HG03064 (cell line): ENCODE results near the gene AANAT.

Source experiments
- ATAC-seq: cut with Tn5 transposase; IDR thresholded peaks from one replicate; pipeline ENCODE4 v1.9.1; 2021; ENCODE audit warnings: low read depth; ENCODE audit not compliant: unreplicated experiment

AANAT gene

GRCh38 chr17:76467809-76468633, 618 bp downstream of the AANAT start:
- ATAC-seq = no peak

DNA sequence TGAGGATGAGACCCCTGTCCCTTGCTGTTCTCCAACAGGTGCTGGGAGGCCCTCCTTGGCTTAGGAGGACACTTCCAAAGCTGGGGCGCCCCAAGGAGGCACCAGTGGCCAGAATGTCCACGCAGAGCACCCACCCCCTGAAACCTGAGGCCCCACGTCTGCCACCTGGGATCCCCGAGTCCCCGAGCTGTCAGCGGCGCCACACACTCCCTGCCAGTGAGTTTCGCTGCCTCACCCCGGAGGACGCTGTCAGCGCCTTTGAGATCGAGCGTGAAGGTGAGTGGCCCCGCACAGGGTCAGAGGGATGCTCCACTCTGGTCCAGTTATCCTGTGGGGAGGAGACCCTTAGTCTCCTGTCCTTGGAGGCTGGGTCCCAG, 1.2 kb downstream of the AANAT start:
- ATAC-seq = no peak

GRCh38 chr17:76469076-76469990, 1.9 kb downstream of the AANAT start:
- ATAC-seq = no peak

- ATAC-seq = no peak
Observed at GRCh38 chr17:76469991-76470739, 2.8 kb downstream of the AANAT start.

- no peak for ATAC-seq
Observed at GRCh38 chr17:76471498-76472257, 4.3 kb downstream of the AANAT start.

GRCh38 chr17:76472258-76472645, 4.8 kb downstream of the AANAT start:
- no peak for ATAC-seq

GRCh38 chr17:76472726-76473125, 5.3 kb downstream of the AANAT start:
- no peak for ATAC-seq

DNA sequence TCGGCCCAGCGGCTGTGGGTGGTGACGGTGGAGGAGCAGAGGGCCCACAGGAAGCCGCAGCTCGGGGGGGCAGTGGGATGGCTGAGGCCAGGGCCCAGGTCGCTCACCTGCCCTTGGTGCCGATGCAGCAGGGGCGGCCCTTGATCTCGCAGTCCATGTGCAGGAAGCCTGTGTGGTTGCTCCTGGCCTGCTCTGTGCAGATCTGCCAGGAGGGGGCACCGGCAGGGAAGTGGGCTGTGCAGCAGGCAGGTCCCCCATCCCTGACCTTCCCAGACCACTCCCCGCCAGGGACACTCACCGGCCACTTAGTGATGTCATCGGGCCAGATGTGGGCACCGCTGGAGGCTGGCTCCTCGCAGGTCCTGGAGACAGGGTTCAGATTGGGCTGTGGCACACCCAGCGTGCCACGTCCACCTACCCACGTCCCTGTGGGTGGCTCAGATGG, 6.2 kb downstream of the AANAT start:
- ATAC-seq = no peak

DNA sequence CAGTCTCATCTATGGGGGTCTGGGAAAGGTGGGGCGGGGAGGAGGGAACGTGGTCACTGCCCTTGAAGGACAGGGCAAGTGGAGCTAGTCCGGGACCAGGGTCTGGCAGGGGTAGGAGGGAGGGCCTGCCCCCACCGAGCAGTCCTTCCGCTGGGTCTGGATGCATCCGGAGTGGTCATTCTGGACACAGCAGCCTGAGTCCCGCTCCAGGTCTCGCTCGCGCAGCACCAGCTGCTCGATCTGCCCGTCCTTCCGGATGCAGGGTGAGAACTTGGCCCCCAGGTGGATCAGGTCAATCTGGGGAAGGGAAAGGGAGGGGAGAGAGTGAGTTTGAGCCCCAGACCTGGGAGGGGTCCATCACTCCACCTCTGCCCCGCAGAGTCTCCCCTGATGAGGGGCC, 6.8 kb downstream of the AANAT start:
- ATAC-seq = no peak

GRCh38 chr17:76474894-76475293, 7.5 kb downstream of the AANAT start:
- ATAC-seq = no peak

- ATAC-seq = no peak
Observed at GRCh38 chr17:76475302-76475701, 7.9 kb downstream of the AANAT start.

DNA sequence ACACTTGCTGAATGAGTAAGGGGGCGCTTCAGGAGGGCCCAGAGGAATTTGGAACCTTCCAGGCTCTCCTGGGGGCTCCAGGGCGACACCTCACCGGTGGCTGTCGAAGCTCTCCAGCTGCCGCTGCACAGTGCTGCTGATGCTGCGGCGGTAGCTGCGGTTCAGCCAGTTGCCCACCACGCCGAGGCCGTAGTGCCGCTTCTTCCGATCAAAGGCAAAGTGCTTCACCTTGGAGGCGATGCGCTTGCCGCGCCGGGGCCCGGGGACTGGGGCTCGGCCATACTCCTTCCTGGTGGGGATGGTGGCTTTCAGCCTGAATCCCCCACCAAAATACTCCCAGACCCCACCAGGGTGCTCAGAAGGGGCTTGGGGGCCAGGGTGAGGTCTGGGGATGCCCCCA, 9.3 kb downstream of the AANAT start:
- ATAC-seq = no peak

DNA sequence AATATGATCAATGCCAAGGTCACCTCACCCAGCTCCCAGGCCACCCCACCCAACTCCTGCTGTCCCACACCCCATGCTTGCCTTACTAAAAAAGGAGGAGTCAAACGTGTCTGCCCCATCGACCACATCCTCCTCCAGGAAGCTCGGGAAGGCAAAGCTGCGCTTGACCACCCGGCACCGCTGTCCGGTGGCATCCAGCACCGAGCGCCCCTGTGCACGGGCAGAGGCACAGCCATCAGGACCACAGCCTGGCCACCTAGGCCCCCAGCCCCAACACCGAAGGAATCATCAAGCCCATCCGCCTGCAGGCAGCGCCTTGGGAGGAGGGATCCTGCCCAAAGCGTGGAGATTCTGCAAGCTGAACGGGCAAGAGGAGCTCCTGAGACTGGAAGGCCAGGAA, 10.2 kb downstream of the AANAT start:
- no peak for ATAC-seq

- no peak for ATAC-seq
Observed at GRCh38 chr17:76478097-76478496, 10.7 kb downstream of the AANAT start.

DNA sequence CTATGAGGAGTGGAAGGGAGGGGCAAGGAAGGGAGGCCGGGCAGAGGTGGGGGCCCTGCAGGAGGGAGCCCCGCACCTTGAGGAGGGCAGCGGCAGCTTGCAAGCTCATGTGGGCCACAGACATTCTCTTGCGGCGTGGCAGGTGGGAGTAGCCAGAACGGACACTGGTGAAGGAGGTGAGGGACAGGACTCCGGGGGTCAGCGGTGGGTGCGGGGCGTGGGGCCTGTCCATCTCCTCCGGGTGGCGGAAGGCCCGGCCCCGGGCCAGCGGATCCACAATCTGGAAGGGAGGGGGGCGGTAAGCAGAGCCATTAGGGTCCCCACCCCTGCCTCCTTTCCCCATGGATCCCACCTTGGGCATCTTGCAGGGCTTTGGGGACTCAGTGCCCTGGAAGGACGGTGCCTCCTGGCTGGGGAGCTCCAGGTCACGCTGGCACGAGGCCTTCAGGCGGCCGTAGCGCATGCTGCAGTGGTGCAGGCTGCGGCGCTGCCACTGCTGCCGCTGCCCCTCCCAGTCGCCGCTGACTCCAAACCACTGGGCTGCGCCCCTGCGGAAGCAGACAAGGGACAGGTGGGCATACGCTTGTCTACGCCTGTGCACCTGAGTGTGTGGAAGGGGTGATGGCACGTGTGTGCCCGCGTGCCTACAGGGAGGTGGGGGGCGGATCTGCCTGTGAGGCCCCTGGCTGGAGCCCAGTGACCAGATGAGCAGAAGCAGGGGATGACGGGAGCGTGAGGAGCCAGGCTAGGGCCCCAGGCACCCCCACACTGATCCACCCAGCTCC, 11.5 kb downstream of the AANAT start:
- no peak for ATAC-seq

- ATAC-seq = no peak
Observed at GRCh38 chr17:76479515-76480060, 12.2 kb downstream of the AANAT start.

GRCh38 chr17:76480632-76481031, 13.2 kb downstream of the AANAT start:
- ATAC-seq = no peak

DNA sequence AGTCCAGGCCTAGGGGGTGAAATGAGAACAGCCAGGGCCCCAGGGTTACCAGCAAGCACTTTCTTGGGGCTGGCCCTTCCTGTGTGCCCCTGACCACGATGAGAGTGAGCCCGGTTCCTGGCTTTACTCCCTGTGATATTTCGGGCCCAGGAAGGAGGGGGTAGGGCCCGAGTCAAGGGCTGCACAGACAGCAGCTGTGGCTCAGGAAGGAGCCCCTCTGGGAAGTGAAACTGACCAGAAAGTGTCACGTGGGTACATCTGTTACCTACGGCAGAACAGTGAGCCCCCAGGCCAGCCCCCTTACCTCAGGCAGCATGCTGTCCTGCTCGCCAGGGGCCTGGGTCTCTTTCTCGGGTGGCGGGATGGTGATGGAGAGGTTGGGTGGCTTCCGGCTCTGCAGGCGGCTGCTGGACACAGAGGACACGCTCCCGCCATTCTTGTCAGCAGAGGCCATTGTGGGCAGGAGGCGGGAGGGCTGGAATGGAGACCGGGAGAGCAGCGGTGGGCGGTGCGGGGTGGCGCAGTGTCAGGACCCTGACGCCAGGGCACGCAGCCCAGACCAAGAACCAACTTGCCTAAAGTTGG, 13.8 kb downstream of the AANAT start:
- ATAC-seq = peak; percentile 49

- ATAC-seq = no peak
Observed at GRCh38 chr17:76484228-76484725, 16.9 kb downstream of the AANAT start.
